Tibial artery (tissue), 4 donors: ENCODE data around the gene CKLF.

Experiments used
- DNase-seq, 2 donors: peaks; one replicate each; pipeline ENCODE4 v3.0.0-alpha.2; 2019
- H3K27ac ChIP-seq, 2 donors: fragments of 200-600 bp; sonication (generic) in 1 of 2; 1 replicate in 1 of 2; 2 replicates in 1 of 2; pipeline ENCODE4 v1.5.1; 2018 to 2019; ENCODE audit warnings: mild to moderate bottlenecking in 1 of 2
- H3K27me3 ChIP-seq, 2 donors: fragments of 200-600 bp; sonication (generic) in 1 of 2; one replicate each; pipeline versions ENCODE4 v1.5.1 to v1.6.0; 2016 to 2019
- H3K36me3 ChIP-seq, 3 donors: fragments of 200-600 bp; sonication (generic) in 2 of 3; one replicate each; pipeline ENCODE4 v1.5.1; 2016 to 2019; ENCODE audit warnings: mild to moderate bottlenecking in 2 of 3
- H3K4me1 ChIP-seq, 4 donors: fragments of 200-600 bp; sonication (generic) in 2 of 4; 1 replicate in 3 of 4; 2 replicates in 1 of 4; pipeline ENCODE4 v1.5.1; 2016 to 2019
- H3K4me3 ChIP-seq, 2 donors: fragments of 200-600 bp; sonication (generic) in 1 of 2; 1 replicate in 1 of 2; 2 replicates in 1 of 2; pipeline ENCODE4 v1.5.1; 2018 to 2019; ENCODE audit warnings: mild to moderate bottlenecking in 2 of 2
- H3K9me3 ChIP-seq, 3 donors: fragments of 200-600 bp; sonication (generic) in 1 of 3; one replicate each; pipeline ENCODE4 v1.5.1; 2016 to 2019
- intact Hi-C: fragments of 100-400 bp; cut with DNase I; formaldehyde crosslinking; loops from one replicate; pipeline ENCODE4 v1.15.0; 2023; ENCODE audit warnings: low total_unique reads
- TF ChIP-seq, protein P1 (sequence below), 2 experiments: fragments of 200-600 bp in 1 of 2; fragments of 450-650 bp in 1 of 2; IDR thresholded peaks; one replicate each; pipeline ENCODE4 v1.5.1; 2017 to 2019; ENCODE audit warnings: antibody characterized with exemption in 2 of 2, mild to moderate bottlenecking in 1 of 2, moderate library complexity in 1 of 2

Gene CKLF

DNA sequence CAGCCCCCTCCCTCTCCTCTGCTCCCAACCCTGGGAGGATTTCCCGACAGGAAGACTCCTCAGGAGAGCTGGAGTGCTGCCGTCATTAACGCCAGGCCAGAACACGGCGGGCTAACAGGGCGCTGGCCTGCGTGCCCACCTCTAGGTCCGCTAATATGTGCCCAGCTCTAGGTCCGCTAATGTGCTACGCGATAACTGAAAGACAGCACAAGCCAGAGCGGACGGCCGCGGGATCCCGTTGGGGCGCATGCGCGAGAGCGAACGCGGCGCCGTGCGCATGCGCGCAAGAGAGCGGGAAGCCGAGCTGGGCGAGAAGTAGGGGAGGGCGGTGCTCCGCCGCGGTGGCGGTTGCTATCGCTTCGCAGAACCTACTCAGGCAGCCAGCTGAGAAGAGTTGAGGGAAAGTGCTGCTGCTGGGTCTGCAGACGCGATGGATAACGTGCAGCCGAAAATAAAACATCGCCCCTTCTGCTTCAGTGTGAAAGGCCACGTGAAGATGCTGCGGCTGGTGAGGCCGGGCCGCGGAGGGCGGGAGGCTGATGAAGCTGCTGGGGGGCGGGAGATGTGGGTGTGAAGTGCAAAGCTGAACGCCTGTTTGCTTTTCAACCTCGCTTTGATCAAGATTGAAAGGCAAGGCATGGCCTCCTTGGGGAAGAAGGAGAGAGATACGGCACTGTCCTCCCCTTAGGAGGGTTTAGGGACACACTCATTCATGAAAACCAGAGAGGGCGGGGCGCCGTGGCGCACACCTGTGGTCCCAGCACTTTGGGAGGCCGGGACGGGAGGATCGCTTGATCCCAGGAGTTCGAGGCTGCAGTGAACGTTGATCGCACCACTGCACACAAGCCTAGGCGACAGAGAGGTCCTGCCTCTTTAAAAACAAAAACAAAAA lies at the start of gene CKLF:
Gene CKLF (plus strand): TSS at position 291 of the 892 bp plus-strand sequence. CDS start 140 bp downstream, at position 431.
- peak; percentile 83 to 94 for DNase-seq
- peak within 1 kb of the TSS; percentile 93 to 96 for H3K27ac ChIP-seq
- H3K4me3 ChIP-seq = peak within 1 kb of the TSS; percentile 60 to 66
- intact Hi-C loops = loop anchor here (5.0 kb wide), 1 partner anchor 75 kb away; no protein-coding TSS in a partner anchor
- peaks cover 0 to 70% (median 46%) of the 10 kb centered on the region in 4 donors for H3K4me1 ChIP-seq
- H3K9me3 ChIP-seq = no peaks in the 10 kb centered on the region
- no peaks in the 10 kb centered on the region for H3K27me3 ChIP-seq
- H3K36me3 ChIP-seq = peaks cover 0 to 9% (median 0%) of the 10 kb centered on the region in 3 donors
- TF ChIP-seq, protein P1, sequence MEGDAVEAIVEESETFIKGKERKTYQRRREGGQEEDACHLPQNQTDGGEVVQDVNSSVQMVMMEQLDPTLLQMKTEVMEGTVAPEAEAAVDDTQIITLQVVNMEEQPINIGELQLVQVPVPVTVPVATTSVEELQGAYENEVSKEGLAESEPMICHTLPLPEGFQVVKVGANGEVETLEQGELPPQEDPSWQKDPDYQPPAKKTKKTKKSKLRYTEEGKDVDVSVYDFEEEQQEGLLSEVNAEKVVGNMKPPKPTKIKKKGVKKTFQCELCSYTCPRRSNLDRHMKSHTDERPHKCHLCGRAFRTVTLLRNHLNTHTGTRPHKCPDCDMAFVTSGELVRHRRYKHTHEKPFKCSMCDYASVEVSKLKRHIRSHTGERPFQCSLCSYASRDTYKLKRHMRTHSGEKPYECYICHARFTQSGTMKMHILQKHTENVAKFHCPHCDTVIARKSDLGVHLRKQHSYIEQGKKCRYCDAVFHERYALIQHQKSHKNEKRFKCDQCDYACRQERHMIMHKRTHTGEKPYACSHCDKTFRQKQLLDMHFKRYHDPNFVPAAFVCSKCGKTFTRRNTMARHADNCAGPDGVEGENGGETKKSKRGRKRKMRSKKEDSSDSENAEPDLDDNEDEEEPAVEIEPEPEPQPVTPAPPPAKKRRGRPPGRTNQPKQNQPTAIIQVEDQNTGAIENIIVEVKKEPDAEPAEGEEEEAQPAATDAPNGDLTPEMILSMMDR (IDR thresholded peaks at IDR 0.05) = no peak

DNA sequence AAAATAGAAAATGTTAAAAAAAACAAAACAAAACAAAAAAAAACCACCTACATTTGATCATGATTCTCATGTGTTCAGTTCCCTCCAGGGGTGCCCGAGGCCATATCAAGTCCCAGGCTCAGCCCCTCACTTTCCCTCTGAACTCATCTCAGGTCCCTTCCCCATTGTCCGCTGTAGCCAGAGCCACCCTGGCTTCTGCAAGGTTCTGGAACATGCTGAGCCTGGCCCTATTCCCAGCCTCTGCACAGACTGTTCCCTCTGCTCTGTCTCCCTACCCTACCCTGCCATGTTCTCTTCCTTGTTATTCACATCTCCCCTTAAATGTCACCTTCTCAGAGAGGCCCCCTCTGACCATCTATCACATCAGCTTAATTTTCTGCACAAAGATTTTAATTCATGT lies 49.3 kb upstream of the CKLF start:
- no peaks in the 10 kb centered on the region for H3K9me3 ChIP-seq
- H3K36me3 ChIP-seq = no peaks in the 10 kb centered on the region
- no peaks in the 10 kb centered on the region for H3K27me3 ChIP-seq
- intact Hi-C loops = no loop called here
- peak; percentile 81 to 92 for DNase-seq
- peak overlapping the region in 1 of 2 donors; percentile 28 for H3K4me3 ChIP-seq
- TF ChIP-seq, protein P1 (IDR thresholded peaks at IDR 0.05) = no peak
- H3K27ac ChIP-seq = peak overlapping the region; percentile 68 to 75
- H3K4me1 ChIP-seq = peaks cover 0 to 40% (median 24%) of the 10 kb centered on the region in 4 donors

DNA sequence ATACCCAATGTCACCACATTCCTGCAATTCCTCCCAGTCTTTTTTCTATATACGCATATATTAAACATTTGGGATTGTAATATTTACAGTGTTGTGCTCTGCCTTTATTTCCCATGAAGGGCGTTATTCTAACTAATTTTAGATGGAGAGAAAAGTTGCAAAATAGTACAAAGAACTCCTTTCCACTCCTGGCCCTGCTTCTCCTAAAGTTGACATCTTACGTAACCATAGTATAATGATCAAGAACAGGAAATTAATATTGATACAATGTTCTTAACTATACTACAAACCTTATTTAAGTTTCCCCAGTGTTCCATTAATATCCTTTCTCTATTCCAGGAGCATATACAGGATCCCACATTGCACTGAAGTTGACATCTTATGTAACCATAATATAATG lies 48.8 kb upstream of the CKLF start:
- peak overlapping the region; percentile 68 to 75 for H3K27ac ChIP-seq
- no peaks in the 10 kb centered on the region for H3K36me3 ChIP-seq
- intact Hi-C loops = no loop called here
- TF ChIP-seq, protein P1 (IDR thresholded peaks at IDR 0.05) = no peak
- peaks cover 0 to 46% (median 29%) of the 10 kb centered on the region in 4 donors for H3K4me1 ChIP-seq
- no peak for DNase-seq
- peak overlapping the region in 1 of 2 donors; percentile 28 for H3K4me3 ChIP-seq
- no peaks in the 10 kb centered on the region for H3K9me3 ChIP-seq
- no peaks in the 10 kb centered on the region for H3K27me3 ChIP-seq

- TF ChIP-seq, protein P1 (IDR thresholded peaks at IDR 0.05) = no peak
- H3K9me3 ChIP-seq = no peaks in the 10 kb centered on the region
- H3K4me1 ChIP-seq = peaks cover 10 to 72% (median 58%) of the 10 kb centered on the region in 4 donors
- H3K4me3 ChIP-seq = no peak overlapping the region
- no peak for DNase-seq
- H3K27ac ChIP-seq = peak overlapping the region in 1 of 2 donors; percentile 86
- no peaks in the 10 kb centered on the region for H3K36me3 ChIP-seq
- intact Hi-C loops = no loop called here
- H3K27me3 ChIP-seq = no peaks in the 10 kb centered on the region
Observed at GRCh38 chr16:66507731-66508239, 44.6 kb upstream of the CKLF start.

GRCh38 chr16:66508248-66508913 lies 44.0 kb upstream of the CKLF start:
- intact Hi-C loops = no loop called here
- Histone ChIP-seq H3K4me1 (peaks cover 10 to 72% (median 57%) of the 10 kb centered on the region in 4 donors), H3K36me3 (peaks cover 0 to under 1% (median 0%) of the 10 kb centered on the region in 3 donors), H3K27me3 (no peaks in the 10 kb centered on the region), H3K4me3 (no peak overlapping the region), H3K27ac (peak overlapping the region; percentile 54 to 86), H3K9me3 (no peaks in the 10 kb centered on the region)
- DNase-seq = peak in 1 of 2 donors; percentile 65
- TF ChIP-seq, protein P1 (IDR thresholded peaks at IDR 0.05) = no peak
